GM21381 (cell line): Measurements from ENCODE around the gene GPC3.
"Not testable (repeated sequence)": the region's sequence is repeated elsewhere in the genome, so short reads cannot be mapped to it uniquely, and the experiment has no call there.

Source experiments
- ATAC-seq: cut with Tn5 transposase; IDR thresholded peaks from one replicate; pipeline ENCODE4 v1.9.1; 2021; ENCODE audit warnings: mild to moderate bottlenecking, moderate library complexity; ENCODE audit not compliant: unreplicated experiment

GPC3 gene

GRCh38 chrX:133789829-133790228 lies 195.6 kb downstream of the GPC3 start:
- ATAC-seq, result no peak

- no peak for ATAC-seq
These were observed 199.0 kb downstream of the GPC3 start for GRCh38 chrX:133786382-133786781.

GRCh38 chrX:133783274-133783673 lies 202.1 kb downstream of the GPC3 start:
- peak; percentile 62 for ATAC-seq

DNA sequence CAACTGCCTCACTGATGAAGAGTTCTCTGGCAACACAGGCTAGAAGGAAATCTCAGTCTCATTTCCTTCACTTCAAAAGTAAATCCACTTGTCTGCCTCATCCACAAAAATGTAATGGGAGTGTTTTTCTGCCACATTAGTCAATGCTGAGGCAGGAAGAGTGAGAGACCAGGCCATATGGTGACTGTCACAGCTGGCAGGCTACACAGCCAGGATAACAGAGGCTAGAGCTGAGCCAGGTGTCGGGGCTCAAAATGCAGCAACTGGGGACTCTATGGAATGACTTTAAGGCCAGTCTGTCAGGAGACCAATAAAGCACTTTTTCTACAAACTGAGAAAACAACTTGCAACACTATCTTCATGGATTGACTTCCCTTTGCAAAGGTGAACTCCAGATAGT lies 204.2 kb downstream of the GPC3 start:
- no peak for ATAC-seq

DNA sequence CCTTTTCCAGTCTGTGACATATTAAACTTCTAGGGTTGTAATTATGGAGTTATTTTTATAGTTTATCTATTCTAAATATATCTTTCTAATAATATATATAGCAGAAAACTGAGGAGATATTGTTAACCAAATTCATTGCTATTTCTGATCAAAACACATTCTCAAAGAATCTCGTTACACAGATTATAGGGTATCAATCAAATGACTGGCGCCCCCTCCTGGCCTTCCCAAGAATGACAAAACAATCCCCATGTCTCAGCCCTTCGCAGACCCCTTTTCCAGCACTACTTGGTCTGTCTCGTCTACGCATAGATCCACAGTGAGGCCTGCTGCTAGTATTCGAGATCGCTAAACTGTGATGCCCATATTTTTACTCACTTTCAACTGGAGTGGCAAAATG lies 209.3 kb downstream of the GPC3 start:
- no peak for ATAC-seq

DNA sequence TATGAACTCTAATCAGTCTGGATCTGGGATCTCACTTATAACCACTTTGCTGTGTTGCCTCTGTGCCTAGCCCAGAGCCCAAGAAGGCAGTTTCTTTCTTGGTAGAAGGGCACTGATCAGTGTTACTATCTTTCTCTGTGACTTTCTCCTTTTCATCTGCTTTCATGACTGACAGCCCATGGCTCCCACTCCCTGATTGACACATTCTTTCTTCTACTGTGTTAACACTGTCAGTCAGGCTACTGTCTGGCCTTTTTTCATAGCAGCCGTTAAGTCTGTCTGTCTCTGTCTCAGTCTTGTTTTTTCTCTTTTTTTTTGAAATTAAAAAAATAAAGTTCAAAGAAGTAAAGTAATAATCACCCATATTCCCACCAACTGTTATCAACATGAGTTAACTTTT lies 210.6 kb downstream of the GPC3 start:
- ATAC-seq, result no peak

- ATAC-seq, result no peak
These were observed 214.2 kb downstream of the GPC3 start for GRCh38 chrX:133771086-133771646.

GRCh38 chrX:133762976-133763548 lies 222.3 kb downstream of the GPC3 start:
- not testable (repeated sequence) for ATAC-seq

- no peak for ATAC-seq
These were observed 230.7 kb downstream of the GPC3 start for GRCh38 chrX:133754657-133755056.

DNA sequence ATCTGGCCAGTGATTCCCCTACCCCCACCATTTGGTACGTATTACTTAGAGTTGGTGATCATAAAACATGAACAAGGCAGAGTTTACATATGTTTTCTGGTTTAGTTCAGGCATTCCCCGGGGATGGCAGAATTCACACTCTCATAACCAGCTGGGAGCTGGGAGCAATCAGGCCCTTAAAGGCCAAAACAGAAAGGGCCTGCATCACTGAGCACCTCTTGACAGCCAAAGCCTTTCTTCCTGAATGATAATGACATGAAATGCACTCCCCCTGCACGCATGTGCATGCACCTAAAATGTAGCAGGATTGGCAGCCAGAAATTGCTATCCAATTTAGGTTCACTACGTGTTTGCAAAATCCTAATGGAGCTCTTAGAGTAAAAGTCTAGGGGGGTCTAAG lies 235.4 kb downstream of the GPC3 start:
- no peak for ATAC-seq

GRCh38 chrX:133749370-133749769 lies 236.0 kb downstream of the GPC3 start:
- ATAC-seq, result no peak

DNA sequence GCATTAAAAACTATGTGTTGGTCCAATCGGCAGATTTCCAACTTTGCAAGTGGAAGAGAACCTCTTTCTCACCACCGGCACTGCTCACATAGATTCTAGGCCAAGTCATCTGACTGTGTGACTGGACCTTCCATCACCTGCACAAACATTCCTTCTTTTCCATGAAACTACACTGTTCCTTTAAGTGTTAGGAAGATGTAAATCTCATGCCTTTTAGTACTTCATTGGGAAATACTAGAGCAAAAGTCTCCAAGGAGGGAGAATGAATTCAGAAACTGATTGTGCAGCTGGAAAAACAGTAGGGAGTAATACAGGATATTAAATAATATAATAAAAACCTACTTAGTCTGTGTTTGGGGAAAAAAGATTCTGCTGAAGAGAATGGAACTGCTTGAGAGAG lies 238.2 kb downstream of the GPC3 start:
- ATAC-seq, result no peak

GRCh38 chrX:133746593-133746992 lies 238.8 kb downstream of the GPC3 start:
- peak; percentile 47 for ATAC-seq

- ATAC-seq, result peak; percentile 77
These were observed 240.0 kb downstream of the GPC3 start for GRCh38 chrX:133745349-133745748.

DNA sequence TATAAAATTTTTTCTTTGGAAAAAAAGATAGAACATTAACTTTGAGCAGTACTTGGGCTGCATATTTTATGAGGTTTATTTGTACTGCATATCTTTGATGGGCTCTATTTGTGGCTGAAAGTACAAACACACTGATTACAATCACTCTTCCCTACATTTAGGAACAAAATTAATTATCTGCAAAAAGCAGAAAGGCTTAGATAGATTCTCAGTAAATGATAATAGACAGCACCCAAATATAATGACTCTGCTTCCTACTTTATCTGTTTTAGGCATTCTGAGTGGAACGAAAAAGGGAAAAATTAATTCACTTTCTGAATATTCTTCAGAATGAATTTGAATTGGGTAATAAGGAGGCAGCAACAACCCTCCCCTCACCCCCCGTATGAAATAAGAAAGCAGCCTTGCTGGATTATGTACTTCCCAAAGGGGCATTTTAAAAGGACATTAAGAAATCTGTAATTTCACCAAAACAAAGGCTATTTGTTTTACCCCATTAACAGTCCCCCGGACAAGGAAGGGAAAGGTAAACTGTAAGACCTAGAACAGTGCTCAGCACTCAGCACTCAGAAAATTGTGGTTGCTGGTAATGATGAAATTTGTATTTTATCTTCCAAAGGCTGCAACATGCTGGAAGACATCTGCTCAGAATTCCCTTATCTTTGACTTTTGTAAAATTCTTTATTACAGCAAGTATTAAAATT lies 242.6 kb downstream of the GPC3 start:
- ATAC-seq, result no peak

GRCh38 chrX:133741303-133741702 lies 244.1 kb downstream of the GPC3 start:
- ATAC-seq, result no peak

DNA sequence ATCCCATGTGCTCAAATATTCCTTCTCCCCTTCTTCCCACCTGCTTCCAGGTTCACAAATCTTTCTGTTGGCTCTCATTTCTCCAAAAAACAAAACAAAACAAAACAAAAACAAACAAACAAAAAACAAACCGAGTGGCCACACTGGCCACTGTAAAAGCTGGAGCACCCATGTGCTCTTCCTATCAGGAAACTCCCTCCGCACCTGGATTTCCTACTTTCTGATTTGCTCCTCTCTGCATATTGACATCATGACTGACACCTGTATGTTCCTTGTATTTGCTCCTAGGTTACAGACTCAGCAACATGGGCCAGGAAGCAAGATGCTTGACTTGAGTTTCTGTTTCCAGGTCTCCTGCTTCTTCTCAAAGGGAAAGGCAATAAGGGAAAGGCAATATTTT lies 258.8 kb downstream of the GPC3 start:
- no peak for ATAC-seq

DNA sequence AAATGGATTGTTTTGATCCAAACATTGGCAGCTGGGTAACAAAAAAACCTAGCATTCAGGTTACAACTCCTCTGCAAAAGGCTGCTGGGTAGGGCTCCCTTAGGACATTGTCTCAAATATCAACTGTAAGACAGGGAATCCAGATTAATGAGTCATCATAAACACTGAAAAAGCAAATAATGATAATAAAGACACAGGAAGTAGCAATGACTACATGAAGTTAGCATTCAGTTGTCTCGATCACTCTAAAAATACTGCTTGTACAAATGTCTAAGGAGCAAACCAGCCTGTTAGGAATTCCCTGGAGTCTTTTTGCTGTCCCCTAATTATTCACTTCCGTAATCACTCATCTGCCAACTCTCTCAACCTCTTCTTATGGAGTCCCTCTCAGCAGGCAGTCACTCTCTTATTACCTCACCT lies 259.2 kb downstream of the GPC3 start:
- no peak for ATAC-seq

GRCh38 chrX:133723930-133724329 lies 261.5 kb downstream of the GPC3 start:
- ATAC-seq, result no peak

DNA sequence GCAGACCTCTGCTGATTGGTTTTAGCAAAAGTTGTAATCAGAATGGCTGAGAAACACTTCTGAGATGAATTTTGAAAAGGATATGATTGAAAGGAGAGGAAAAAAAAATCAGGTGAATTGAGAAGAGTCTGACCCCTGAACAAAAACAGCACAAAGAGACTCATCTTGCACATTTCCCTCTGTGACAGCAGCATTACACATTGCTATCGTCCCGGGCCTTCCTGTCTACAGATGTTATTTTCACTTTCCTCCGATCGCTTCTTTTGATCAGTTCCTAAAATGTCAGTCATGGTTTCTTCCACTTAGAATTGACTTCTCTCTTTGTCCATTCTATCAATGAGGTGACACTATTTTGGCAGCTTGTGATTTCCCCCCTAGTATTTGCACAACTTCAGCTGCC lies 262.6 kb downstream of the GPC3 start:
- ATAC-seq, result no peak

DNA sequence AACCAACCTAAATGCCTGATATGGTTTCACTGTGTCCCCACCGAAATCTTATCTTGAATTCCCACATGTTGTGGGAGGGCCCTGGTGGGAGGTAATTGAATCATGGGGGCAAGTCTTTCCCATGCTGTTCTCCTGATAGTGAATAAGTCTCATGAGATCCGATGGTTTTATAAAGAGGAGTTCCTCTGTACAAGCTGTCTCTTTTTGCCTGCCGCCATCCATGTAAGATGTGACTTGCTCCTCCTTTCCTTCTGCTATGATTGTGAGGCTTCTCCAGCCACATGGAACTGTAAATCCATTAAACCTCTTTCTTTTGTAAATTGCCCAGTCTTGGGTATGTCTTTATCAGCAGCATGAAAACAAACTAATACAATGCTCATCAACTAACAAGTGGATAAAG lies 265.1 kb downstream of the GPC3 start:
- ATAC-seq, result not testable (repeated sequence)

DNA sequence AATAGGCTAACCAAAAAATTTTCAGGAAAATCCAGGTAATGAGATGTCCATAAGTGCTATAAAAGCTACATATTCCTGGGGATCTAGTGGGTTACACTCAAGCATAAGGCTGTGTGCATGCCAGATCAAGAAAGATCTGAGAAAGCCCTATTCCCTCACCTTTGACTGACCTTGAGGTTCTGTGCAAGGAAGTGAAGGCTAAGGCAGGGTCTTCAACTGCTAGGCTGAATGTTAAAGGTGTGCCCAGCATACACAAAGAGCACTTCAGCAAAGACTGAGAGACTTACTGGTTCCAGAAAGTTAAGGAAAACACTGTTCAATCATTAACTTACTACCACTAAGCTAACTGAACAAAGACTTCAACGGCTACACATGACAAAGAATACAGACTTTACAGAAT lies 269.7 kb downstream of the GPC3 start:
- ATAC-seq, result no peak

DNA sequence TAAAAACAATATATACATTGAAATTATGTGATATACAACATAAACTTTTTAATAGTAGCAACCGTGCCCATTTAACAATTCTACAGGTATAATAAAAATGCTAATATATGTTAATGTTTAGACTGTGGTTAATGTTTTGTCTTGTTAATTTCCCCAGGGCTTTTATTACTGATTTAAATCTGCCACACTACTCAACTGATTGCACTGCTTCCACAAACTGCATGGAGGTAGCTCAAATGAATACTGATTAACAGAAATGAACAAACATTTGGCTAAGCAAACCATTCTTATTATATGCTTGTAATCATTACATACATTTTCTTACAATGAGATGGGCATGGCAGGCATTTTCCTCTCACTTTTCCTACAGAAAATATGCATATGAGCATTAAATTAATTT lies 275.9 kb downstream of the GPC3 start:
- ATAC-seq, result no peak
